ENCODE results near the gene LRRK1. TPM values are rescaled to one million over a fixed set of nuclear protein-coding genes. Genes with fewer than 3 reads are reported as not detected.

Gene LRRK1
- total RNA-seq, 1 experiment from 2014 or later: 7.0 TPM

- no peak for TF ChIP-seq EZH2phosphoT487 (IDR thresholded peaks at IDR 0.05; ENCODE audit: borderline replicate concordance, low read length)
- TF ChIP-seq EZH2 (IDR thresholded peaks at IDR 0.05; ENCODE audit: low read length, unreplicated experiment): no peak
- no peak for TF ChIP-seq CTCF (conservative IDR thresholded peaks at IDR 0.05; ENCODE audit: low read depth, low read length)
Observed at GRCh38 chr15:101108791-101109190, 189.6 kb downstream of the LRRK1 start.

GRCh38 chr15:101110681-101111569 lies 191.8 kb downstream of the LRRK1 start:
- H3K4me1 ChIP-seq (ENCODE audit: insufficient read depth, low read length): no peaks in the 10 kb centered on the region
- no TSS peak for BruUV-seq (replicated peaks)
- TF ChIP-seq EZH2phosphoT487 (IDR thresholded peaks at IDR 0.05; ENCODE audit: borderline replicate concordance, low read length): no peak
- TF ChIP-seq EZH2 (IDR thresholded peaks at IDR 0.05; ENCODE audit: low read length, unreplicated experiment): no peak
- TF ChIP-seq CTCF (conservative IDR thresholded peaks at IDR 0.05; ENCODE audit: low read depth, low read length): no peak
- H2AFZ ChIP-seq (ENCODE audit: low read length): no peak overlapping the region
- H3K36me3 ChIP-seq (ENCODE audit: low read depth, low read length): no peaks in the 10 kb centered on the region
- ChIA-PET CTCF (no interaction called here), POLR2A (ENCODE audit: unreplicated experiment) (no interaction called here)
- no peaks in the 10 kb centered on the region for H4K20me1 ChIP-seq (ENCODE audit: low read length)
- no peaks in the 10 kb centered on the region for H3K79me2 ChIP-seq (ENCODE audit: low read length)
- no peaks in the 10 kb centered on the region for H3K27me3 ChIP-seq (ENCODE audit: low read length)
- H3K4me3 ChIP-seq (ENCODE audit: low read length): no peak overlapping the region
- no peak overlapping the region for H3K4me2 ChIP-seq (ENCODE audit: low read length)
- no peak for DNase-seq
- H3F3A ChIP-seq (ENCODE audit: low read length, unreplicated experiment): no peaks in the 10 kb centered on the region
- no peak overlapping the region for H3K9ac ChIP-seq (ENCODE audit: low read length)
- no peaks in the 10 kb centered on the region for H3K9me2 ChIP-seq (replicated peaks; ENCODE audit: low read length)
- no peak for ATAC-seq
- intact Hi-C loops (cut with micrococcal nuclease): no loop called here
- no peaks in the 10 kb centered on the region for H3K9me3 ChIP-seq (ENCODE audit: low read length)
- H3K27ac ChIP-seq (ENCODE audit: low read length): no peak overlapping the region

More at GRCh38 chr15:101108791-101109190, 189.6 kb downstream of the LRRK1 start:
- Histone ChIP-seq H3K9me2 (replicated peaks; ENCODE audit: low read length) (no peaks in the 10 kb centered on the region), H3K27me3 (ENCODE audit: low read length) (no peaks in the 10 kb centered on the region), H3K4me3 (ENCODE audit: low read length) (no peak overlapping the region), H4K20me1 (ENCODE audit: low read length) (no peaks in the 10 kb centered on the region), H3K9me3 (ENCODE audit: low read length) (no peaks in the 10 kb centered on the region), H3K36me3 (ENCODE audit: low read depth, low read length) (no peaks in the 10 kb centered on the region), H3F3A (ENCODE audit: low read length, unreplicated experiment) (no peaks in the 10 kb centered on the region), H3K27ac (ENCODE audit: low read length) (no peak overlapping the region), H3K9ac (ENCODE audit: low read length) (no peak overlapping the region), H3K79me2 (ENCODE audit: low read length) (no peaks in the 10 kb centered on the region), H3K4me1 (ENCODE audit: insufficient read depth, low read length) (peaks cover 8% of the 10 kb centered on the region; the same call in 1 of the 2 replicates), H2AFZ (ENCODE audit: low read length) (no peak overlapping the region), H3K4me2 (ENCODE audit: low read length) (no peak overlapping the region)
- intact Hi-C loops (cut with micrococcal nuclease): no loop called here
- no TSS peak for BruUV-seq (replicated peaks)
- ChIA-PET CTCF (no interaction called here), POLR2A (ENCODE audit: unreplicated experiment) (no interaction called here)
- ATAC-seq (no peak), DNase-seq (no peak)
